Thyroid gland (tissue), 4 donors: ENCODE measurements around the gene OR2M7. TPM values are rescaled to one million over a fixed set of nuclear protein-coding genes. Genes with fewer than 3 reads are reported as not detected.

ENCODE experiments used
- DNase-seq, 2 donors: peaks; one replicate each; pipeline ENCODE4 v3.0.0-alpha.2; 2019
- H3K27ac ChIP-seq, 3 donors: fragments of 200-600 bp; sonication (generic); 1 replicate in 2 of 3; 2 replicates in 1 of 3; pipeline ENCODE4 v1.5.1; 2016 to 2019; ENCODE audit warnings: mild to moderate bottlenecking in 1 of 3, moderate library complexity in 1 of 3
- H3K27me3 ChIP-seq: fragments of 200-600 bp; sonication (generic); one replicate; pipeline ENCODE4 v1.5.1; 2019
- H3K36me3 ChIP-seq, 2 donors: fragments of 200-600 bp; sonication (generic); one replicate each; pipeline ENCODE4 v1.5.1; 2016 to 2019
- H3K4me1 ChIP-seq, 2 donors: fragments of 200-600 bp; sonication (generic); one replicate each; pipeline ENCODE4 v1.5.1; 2017 to 2019
- H3K4me3 ChIP-seq, 3 donors: fragments of 200-600 bp; sonication (generic); replicated peaks in 1 of 3; 1 replicate in 2 of 3; 2 replicates in 1 of 3; pipeline ENCODE4 v1.5.1; 2016; ENCODE audit warnings: mild to moderate bottlenecking in 1 of 3
- H3K9me3 ChIP-seq: fragments of 200-600 bp; sonication (generic); one replicate; pipeline ENCODE4 v1.5.1; 2017
- CTCF ChIP-seq, 6 experiments: fragments of 200-600 bp in 3 of 6; fragments of 450-650 bp in 3 of 6; sonication (generic) in 3 of 6; IDR thresholded peaks; one replicate each; pipeline ENCODE4 v1.5.1; 2016 to 2019; ENCODE audit warnings: antibody characterized with exemption in 6 of 6, mild to moderate bottlenecking in 2 of 6, inconsistent platforms in 1 of 6, moderate library complexity in 1 of 6
- POLR2A ChIP-seq, 2 donors: fragments of 450-650 bp; IDR thresholded peaks; one replicate each; pipeline ENCODE4 v1.6.1; 2017; ENCODE audit warnings: antibody characterized with exemption in 2 of 2, mild to moderate bottlenecking in 2 of 2, moderate library complexity in 1 of 2
- WGBS, 2 donors: methylation state at CpG; one replicate each; pipeline ENCODE4 v1.1.5; 2017; 5-methylcytosine and 5-hydroxymethylcytosine counted together
- intact Hi-C: fragments of 100-400 bp; cut with DNase I; formaldehyde crosslinking; loops from one replicate; pipeline ENCODE4 v1.15.1; 2023
- total RNA-seq, 4 donors: library from RNA; depleted of rRNA; stranded (reverse); fragments of >200 nt; gene quantifications; one replicate each; pipeline ENCODE4 v1.2.3, GENCODE V29; 2016

Gene OR2M7, protein sequence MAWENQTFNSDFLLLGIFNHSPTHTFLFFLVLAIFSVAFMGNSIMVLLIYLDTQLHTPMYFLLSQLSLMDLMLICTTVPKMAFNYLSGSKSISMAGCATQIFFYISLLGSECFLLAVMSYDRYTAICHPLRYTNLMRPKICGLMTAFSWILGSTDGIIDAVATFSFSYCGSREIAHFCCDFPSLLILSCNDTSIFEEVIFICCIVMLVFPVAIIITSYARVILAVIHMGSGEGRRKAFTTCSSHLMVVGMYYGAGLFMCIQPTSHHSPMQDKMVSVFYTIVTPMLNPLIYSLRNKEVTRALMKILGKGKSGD
- not detected for total RNA-seq

GRCh38 chr1:248324468-248324867 is at the start of gene OR2M7:
OR2M7 (minus strand) TSS chr1:248324568; CDS start chr1:248324568, 0 bp downstream.
- Histone ChIP-seq H3K4me1 (no peaks in the 10 kb centered on the region), H3K4me3 (no peak within 1 kb of the TSS), H3K9me3 (no peaks in the 10 kb centered on the region), H3K36me3 (no peaks in the 10 kb centered on the region), H3K27me3 (no peaks in the 10 kb centered on the region), H3K27ac (no peak within 1 kb of the TSS)
- DNase-seq = no peak
- 90 to 93% methylated on average over 1 of the region's 1 CpG for WGBS, 2 donors
- TF ChIP-seq POLR2A (IDR thresholded peaks at IDR 0.05) = no peak
- TF ChIP-seq CTCF (IDR thresholded peaks at IDR 0.05) = no peak
- intact Hi-C loops = no loop called here

- no peaks in the 10 kb centered on the region for H3K27me3 ChIP-seq
- H3K9me3 ChIP-seq = no peaks in the 10 kb centered on the region
- intact Hi-C loops = no loop called here
- DNase-seq = no peak
- no peak overlapping the region for H3K4me3 ChIP-seq
- TF ChIP-seq POLR2A (IDR thresholded peaks at IDR 0.05) = no peak
- H3K4me1 ChIP-seq = no peaks in the 10 kb centered on the region
- no peak overlapping the region for H3K27ac ChIP-seq
- WGBS, 2 donors = 68 to 73% methylated on average over 4 of the region's 4 CpGs
- no peaks in the 10 kb centered on the region for H3K36me3 ChIP-seq
These were observed 49.4 kb upstream of the OR2M7 start for GRCh38 chr1:248373761-248374160.

DNA sequence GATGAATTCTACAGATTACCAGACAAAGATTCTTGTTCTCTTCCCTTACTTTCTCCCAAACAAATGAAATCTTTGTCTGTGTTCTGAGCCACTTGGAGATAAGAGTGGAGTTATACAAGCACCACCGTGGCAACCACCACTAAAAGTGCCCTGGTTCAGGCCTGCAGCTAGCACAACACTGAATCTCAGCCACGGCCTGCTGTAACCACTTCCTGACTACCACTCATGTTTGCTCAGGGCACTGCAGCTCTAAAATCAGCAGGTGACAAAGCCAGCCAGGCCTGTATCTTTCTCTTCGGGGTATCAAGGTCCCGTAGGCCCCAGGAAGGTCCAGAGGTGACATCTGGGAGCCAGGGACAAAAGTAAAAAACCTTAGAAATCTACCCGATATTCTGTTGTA is 48.0 kb upstream of the OR2M7 start:
- H3K4me1 ChIP-seq = no peaks in the 10 kb centered on the region
- WGBS, 2 donors = 72 to 74% methylated on average over 5 of the region's 5 CpGs

DNA sequence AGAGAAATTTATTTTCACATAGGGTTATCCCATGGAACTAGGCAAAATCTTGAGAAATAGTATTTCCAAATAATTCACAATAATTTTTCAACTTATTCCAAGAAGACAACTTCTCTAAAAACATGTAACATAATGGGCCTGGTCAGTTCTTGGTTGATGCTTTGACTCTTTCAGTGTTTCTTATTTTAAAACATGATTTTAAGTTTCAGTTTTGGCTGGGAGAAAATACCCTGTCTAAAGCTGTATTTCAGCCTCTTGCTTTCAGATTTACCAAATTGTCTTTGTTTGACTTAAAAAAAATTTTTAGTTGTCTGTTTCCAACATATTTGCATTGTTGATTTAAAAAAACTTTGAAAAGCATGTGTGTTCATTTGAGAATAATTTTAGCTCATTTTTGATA is 42.2 kb upstream of the OR2M7 start:
- Histone ChIP-seq H3K36me3 (no peaks in the 10 kb centered on the region), H3K27ac (no peak overlapping the region), H3K4me1 (no peaks in the 10 kb centered on the region), H3K4me3 (no peak overlapping the region), H3K9me3 (no peaks in the 10 kb centered on the region), H3K27me3 (no peaks in the 10 kb centered on the region)
- intact Hi-C loops = no loop called here
- TF ChIP-seq POLR2A (IDR thresholded peaks at IDR 0.05) = no peak
- TF ChIP-seq CTCF (IDR thresholded peaks at IDR 0.05) = no peak
- DNase-seq = no peak

More for the DNA sequence above, 48.0 kb upstream of the OR2M7 start:
- Histone ChIP-seq H3K36me3 (no peaks in the 10 kb centered on the region), H3K4me3 (no peak overlapping the region), H3K27ac (no peak overlapping the region), H3K27me3 (no peaks in the 10 kb centered on the region), H3K9me3 (no peaks in the 10 kb centered on the region)
- intact Hi-C loops = no loop called here
- no peak for DNase-seq
- TF ChIP-seq CTCF (IDR thresholded peaks at IDR 0.05) (no peak), POLR2A (IDR thresholded peaks at IDR 0.05) (no peak)

DNA sequence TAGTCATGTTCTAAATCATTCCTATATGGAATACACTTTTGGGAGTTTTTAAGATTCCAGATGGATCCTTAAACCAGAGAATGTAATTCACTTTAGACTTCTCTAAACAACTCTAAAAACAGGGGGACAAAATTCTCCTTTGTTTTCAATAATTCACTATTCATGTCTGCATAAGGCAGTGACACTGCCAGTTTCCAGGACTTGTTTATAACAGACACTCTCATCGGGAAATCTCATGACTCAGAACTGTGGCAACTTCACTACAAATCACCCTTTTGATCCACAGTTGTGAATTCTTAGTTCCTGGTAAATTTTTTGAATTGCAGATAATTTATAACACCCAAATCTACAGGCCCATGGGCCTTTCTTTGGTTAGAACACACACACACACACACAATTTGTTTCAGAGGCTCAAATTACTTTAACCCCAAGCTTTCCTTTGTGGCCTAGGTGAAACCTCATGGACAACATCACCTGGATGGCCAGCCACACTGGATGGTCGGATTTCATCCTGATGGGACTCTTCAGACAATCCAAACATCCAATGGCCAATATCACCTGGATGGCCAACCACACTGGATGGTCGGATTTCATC is 36.9 kb upstream of the OR2M7 start, which contains the start of gene OR2T4:
Gene OR2T4, plus strand, starts transcription at position 545 of the 595 bp plus-strand sequence. Its CDS starts 0 bp downstream, at position 545.
- TF ChIP-seq POLR2A (IDR thresholded peaks at IDR 0.05) (no peak), CTCF (IDR thresholded peaks at IDR 0.05) (no peak)
- no peaks in the 10 kb centered on the region for H3K9me3 ChIP-seq
- H3K27me3 ChIP-seq = no peaks in the 10 kb centered on the region
- WGBS, 2 donors = 35 to 51% methylated on average over 3 of the region's 3 CpGs
- no peak within 1 kb of the TSS for H3K4me3 ChIP-seq
- H3K36me3 ChIP-seq = no peaks in the 10 kb centered on the region
- no peak for DNase-seq
- H3K27ac ChIP-seq = no peak within 1 kb of the TSS
- H3K4me1 ChIP-seq = no peaks in the 10 kb centered on the region
- intact Hi-C loops = no loop called here
